ENCODE results near the gene FBXW10B. TPM values are rescaled to one million over a fixed set of nuclear protein-coding genes. Genes with fewer than 3 reads are reported as not detected.
"Not testable (repeated sequence)": the region's sequence is repeated elsewhere in the genome, so short reads cannot be mapped to it uniquely, and the experiment has no call there.

The FBXW10B gene
- polyA plus RNA-seq, 2 of the 4 experiments (the other 2 are of a cell fraction): 9.6 to 14.3 TPM

GRCh38 chr17:15645099-15645941, 25.8 kb upstream of the FBXW10B start:
- Histone ChIP-seq H3K27ac (peak overlapping the region; percentile 95), H3K4me2 (peak overlapping the region; percentile 91), H3K4me1 (peaks cover 69% of the 10 kb centered on the region)
- H3K4me3 ChIP-seq, H3K9me3 ChIP-seq, POLR2A ChIA-PET, CTCF ChIA-PET: not testable (repeated sequence)
- peak; percentile 38; the same call in 1 of the 2 replicates for TF ChIP-seq ATOH8 (CRISPR knock-in tag; IDR thresholded peaks at IDR 0.05; ENCODE audit: low read depth)
- peak in 1 of 2 experiments; percentile 58; a peak in 3 of 5 replicates for TF ChIP-seq JUN (IDR thresholded peaks at IDR 0.05)
- TF ChIP-seq GATA3 (IDR thresholded peaks at IDR 0.05; ENCODE audit: borderline replicate concordance): peak; percentile 44; the same call in 1 of the 2 replicates
- TF ChIP-seq RAD21 (conservative IDR thresholded peaks at IDR 0.05 in 1 of 2, IDR thresholded peaks at IDR 0.05 in 1 of 2): peak in 1 of 2 experiments; percentile 15; a peak in 2 of 5 replicates
- TF ChIP-seq EP300 (IDR thresholded peaks at IDR 0.05): peak in 1 of 2 experiments; percentile 50; a peak in 2 of 5 replicates
- ATAC-seq (peak; percentile 45 to 77), FAIRE-seq (peak; percentile 91), DNase-seq (ENCODE audit: low read depth in 1 of 2, low spot score in 1 of 2) (peak in 1 of 2 experiments; percentile 83)
- WGBS (ENCODE audit: missing lambda C conversion rate): 8% methylated on average over 10 of the region's 10 CpGs

GRCh38 chr17:15642505-15643251, 23.2 kb upstream of the FBXW10B start:
- POLR2A ChIA-PET; H3K9me3 ChIP-seq; DNase-seq (ENCODE audit: low read depth in 1 of 2, low spot score in 1 of 2); CTCF ChIA-PET; TF ChIP-seq FOSL2 (IDR thresholded peaks at IDR 0.05): not testable (repeated sequence)
- Histone ChIP-seq H3K4me2 (peak overlapping the region; percentile 91), H3K4me1 (peaks cover 86% of the 10 kb centered on the region), H3K27ac (peak overlapping the region; percentile 95 to 98), H3K4me3 (peak overlapping the region; percentile 41)
- TF ChIP-seq ZNF302 (CRISPR knock-in tag; IDR thresholded peaks at IDR 0.05) (peak; percentile 51; the same call in 1 of the 2 replicates), HOXA7 (CRISPR knock-in tag; IDR thresholded peaks at IDR 0.05) (peak; percentile 46; the same call in 1 of the 2 replicates), FOSL2 (CRISPR knock-in tag; IDR thresholded peaks at IDR 0.05) (0 out of 2 replicates have a peak, but pooled peaks have one; percentile 25), JUN (IDR thresholded peaks at IDR 0.05) (peak in 1 of 2 experiments; percentile 27; a peak in 1 of 5 replicates), EHF (CRISPR knock-in tag; IDR thresholded peaks at IDR 0.05) (0 out of 2 replicates have a peak, but pooled peaks have one; percentile 51), ATOH8 (CRISPR knock-in tag; IDR thresholded peaks at IDR 0.05; ENCODE audit: low read depth) (peak; percentile 84), MAFK (IDR thresholded peaks at IDR 0.05; ENCODE audit: partially characterized antibody) (peak; percentile 97), RARB (CRISPR knock-in tag; IDR thresholded peaks at IDR 0.05) (peak; percentile 79; the same call in 1 of the 2 replicates), HOXB13 (CRISPR knock-in tag; IDR thresholded peaks at IDR 0.05; ENCODE audit: low read depth) (peak; percentile 78; the same call in 1 of the 2 replicates)
- FAIRE-seq (peak; percentile 99), ATAC-seq (peak; percentile 73)
- WGBS (ENCODE audit: missing lambda C conversion rate): 0% methylated on average over 3 of the region's 12 CpGs

- H3K27ac ChIP-seq: peak overlapping the region; percentile 93 to 98
- DNase-seq (ENCODE audit: low read depth in 1 of 2, low spot score in 1 of 2); ATAC-seq; POLR2A ChIA-PET; CTCF ChIA-PET; FAIRE-seq; H3K9me3 ChIP-seq: not testable (repeated sequence)
- H3K4me3 ChIP-seq: peak overlapping the region; percentile 41
- peak overlapping the region; percentile 82 for H3K4me2 ChIP-seq
- WGBS (ENCODE audit: missing lambda C conversion rate): 57% methylated on average over 2 of the region's 4 CpGs
- peak; percentile 55; the same call in 1 of the 2 replicates for TF ChIP-seq TFCP2L1 (CRISPR knock-in tag; IDR thresholded peaks at IDR 0.05)
- TF ChIP-seq HEYL (CRISPR knock-in tag; IDR thresholded peaks at IDR 0.05): 0 out of 2 replicates have a peak, but pooled peaks have one; percentile 37
- 0 out of 2 replicates have a peak, but pooled peaks have one; percentile 49 for TF ChIP-seq RARB (CRISPR knock-in tag; IDR thresholded peaks at IDR 0.05)
- H3K4me1 ChIP-seq: peaks cover 79% of the 10 kb centered on the region
Observed at GRCh38 chr17:15642014-15642413, 22.5 kb upstream of the FBXW10B start.
